EH (cell line): ENCODE measurements around the gene RNF181.
"Not testable (repeated sequence)": the region's sequence is repeated elsewhere in the genome, so short reads cannot be mapped to it uniquely, and the experiment has no call there.

Experiments
- DNase-seq: peaks from one replicate; pipeline ENCODE4 v3.0.0-alpha.2; 2015; ENCODE audit warnings: low read depth

RNF181 gene

GRCh38 chr2:85614757-85615156 lies 19.2 kb downstream of the RNF181 start:
- not testable (repeated sequence) for DNase-seq

DNA sequence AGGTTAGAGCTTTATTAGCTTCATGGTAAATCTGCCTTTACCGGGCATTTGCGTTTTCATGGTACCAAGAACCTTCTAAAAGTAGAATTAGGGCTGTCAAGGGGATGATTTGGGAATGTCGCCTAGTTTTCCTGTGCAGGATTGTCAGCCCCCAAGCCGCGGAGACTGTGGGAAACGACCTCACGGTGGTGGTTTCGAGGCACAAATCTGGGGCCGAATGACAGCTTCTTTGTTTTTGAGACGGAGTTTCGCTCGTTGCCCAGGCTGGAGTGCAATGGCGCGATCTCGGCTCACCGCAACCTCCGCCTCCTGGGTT lies 19.8 kb downstream of the RNF181 start:
- no peak for DNase-seq

GRCh38 chr2:85617723-85618122 lies 22.2 kb downstream of the RNF181 start:
- DNase-seq: not testable (repeated sequence)

GRCh38 chr2:85619617-85620016 lies 24.1 kb downstream of the RNF181 start:
- no peak for DNase-seq

GRCh38 chr2:85621338-85621737 lies 25.8 kb downstream of the RNF181 start:
- DNase-seq: no peak

DNA sequence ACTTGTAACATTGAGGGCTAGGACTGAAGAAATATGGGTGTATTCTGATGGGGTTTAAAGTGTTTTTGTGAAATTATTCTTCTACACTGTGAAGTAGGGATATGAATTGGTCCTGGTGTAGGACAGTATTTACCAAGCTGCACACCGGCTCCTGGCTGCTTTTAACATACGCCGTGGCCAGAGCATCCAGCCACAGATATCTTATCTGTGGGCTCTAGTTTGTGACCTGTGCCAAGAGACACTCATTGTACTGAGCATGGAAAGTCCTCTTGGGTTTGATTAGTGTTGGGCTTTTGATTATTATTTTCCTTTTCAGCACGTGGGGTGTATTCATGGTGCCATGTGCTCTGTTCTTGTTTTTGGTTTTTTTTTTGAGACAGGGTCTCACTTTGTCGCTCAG lies 28.4 kb downstream of the RNF181 start:
- DNase-seq: no peak

DNA sequence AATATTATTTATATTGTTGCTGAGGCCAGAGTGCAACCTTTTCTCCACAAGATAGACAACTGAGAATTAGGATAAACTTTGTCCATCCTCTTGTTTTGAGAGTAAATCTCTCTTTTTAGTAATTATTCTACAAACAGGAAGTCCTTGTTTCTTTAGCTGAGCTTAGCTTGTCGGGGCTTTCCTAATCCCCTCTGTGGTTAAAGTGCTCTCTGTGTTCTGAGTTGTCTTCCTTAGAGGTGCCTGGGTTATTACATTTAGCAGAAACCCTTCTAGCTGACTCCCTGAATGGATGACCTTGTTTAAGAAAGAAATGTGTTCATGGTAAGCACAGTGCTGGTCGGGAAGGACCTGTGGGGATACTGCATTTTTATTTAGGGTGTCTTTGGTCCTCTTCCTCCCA lies 33.1 kb downstream of the RNF181 start:
- no peak for DNase-seq

DNA sequence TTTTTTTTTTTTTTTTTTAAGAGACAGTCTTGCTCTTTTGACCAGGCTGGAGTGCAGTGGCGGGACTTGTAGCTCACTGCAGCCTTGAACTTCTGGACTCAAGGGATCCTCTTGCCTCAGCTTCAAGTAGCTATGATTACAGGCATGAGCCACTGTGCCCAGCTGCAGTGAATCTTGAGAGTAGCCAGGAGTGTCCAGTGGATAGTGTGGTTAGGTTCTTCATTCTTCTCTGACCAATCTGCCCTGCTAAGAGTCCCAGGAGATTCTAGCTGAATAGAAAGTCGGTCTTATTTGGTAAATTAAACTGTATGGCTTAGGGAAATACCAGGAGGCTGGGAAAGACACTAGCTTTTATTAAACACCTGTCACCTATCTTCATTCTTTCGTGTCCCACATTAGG lies 35.8 kb downstream of the RNF181 start:
- no peak for DNase-seq

- no peak for DNase-seq
Measured at GRCh38 chr2:85635011-85635410, 39.5 kb downstream of the RNF181 start.

DNA sequence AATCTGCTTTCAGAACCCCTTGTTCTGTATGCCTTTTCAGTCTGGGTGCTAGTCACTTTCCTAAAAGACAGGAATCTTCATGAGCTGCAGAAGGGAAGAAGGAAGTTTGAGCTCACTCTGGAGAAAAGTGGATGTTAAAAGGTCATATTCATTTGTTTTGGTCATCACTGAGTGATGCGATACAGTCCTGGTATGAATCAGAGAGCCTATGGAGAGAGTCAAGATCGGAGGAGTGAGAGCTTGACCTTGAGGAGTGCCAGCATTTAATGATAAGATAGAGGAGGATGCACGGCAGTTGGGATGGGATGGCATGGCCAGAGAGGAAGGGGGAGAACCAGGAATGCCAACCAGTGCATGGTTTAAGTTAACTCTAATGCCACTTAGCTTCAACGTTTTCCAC lies 40.1 kb downstream of the RNF181 start:
- DNase-seq: peak; percentile 18

GRCh38 chr2:85642725-85643124 lies 47.2 kb downstream of the RNF181 start:
- no peak for DNase-seq

DNA sequence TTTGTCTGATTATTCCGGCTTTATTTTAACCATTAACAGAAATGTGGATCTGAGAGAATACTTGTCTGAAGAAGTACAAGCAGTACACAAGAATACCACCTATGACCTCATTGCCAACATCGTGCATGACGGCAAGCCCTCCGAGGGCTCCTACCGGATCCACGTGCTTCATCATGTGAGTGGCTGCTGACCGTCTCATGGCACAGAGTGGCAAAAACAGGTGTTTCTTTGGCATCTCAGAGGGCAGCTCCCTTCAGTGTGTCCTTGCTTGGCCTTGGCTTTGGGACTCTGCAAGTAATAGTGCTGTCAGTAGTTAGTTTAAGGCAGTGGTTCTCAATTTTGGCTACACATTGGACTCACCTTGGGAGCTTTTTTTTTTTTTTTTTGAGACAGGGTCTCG lies 49.4 kb downstream of the RNF181 start:
- no peak for DNase-seq

GRCh38 chr2:85646166-85646565 lies 50.6 kb downstream of the RNF181 start:
- DNase-seq: no peak
